Neural progenitor cell (in vitro differentiated cells): ENCODE data around the gene CCT2. TPM values are rescaled to one million over a fixed set of nuclear protein-coding genes. Genes with fewer than 3 reads are reported as not detected.

Experiments used
- DNase-seq: peaks from one replicate; pipeline ENCODE4 v3.0.0-alpha.2; 2016; ENCODE audit warnings: low spot score
- H2AFZ ChIP-seq: fragments of 200-600 bp; sonication (generic); replicated peaks from 2 replicates; pipeline ENCODE4 v1.6.1; 2016; ENCODE audit warnings: antibody characterized with exemption
- H3F3A ChIP-seq: fragments of 200-600 bp; sonication (generic); 2 replicates; pipeline ENCODE4 v1.6.1; 2016; ENCODE audit warnings: antibody characterized with exemption, low read depth
- H3K27ac ChIP-seq: fragments of 200-600 bp; sonication (generic); 2 replicates; pipeline ENCODE4 v1.5.1; 2016; ENCODE audit warnings: mild to moderate bottlenecking
- H3K27me3 ChIP-seq: fragments of 200-600 bp; sonication (generic); 2 replicates; pipeline ENCODE4 v1.6.1; 2016; ENCODE audit warnings: mild to moderate bottlenecking, moderate library complexity
- H3K36me3 ChIP-seq: fragments of 200-600 bp; sonication (generic); 2 replicates; pipeline ENCODE4 v1.5.1; 2016
- H3K4me1 ChIP-seq: fragments of 200-600 bp; sonication (generic); 2 replicates; pipeline ENCODE4 v1.6.1; 2016; ENCODE audit warnings: mixed run types
- H3K4me2 ChIP-seq: fragments of 200-600 bp; sonication (generic); 2 replicates; pipeline ENCODE4 v1.6.1; 2016
- H3K4me3 ChIP-seq: fragments of 200-600 bp; sonication (generic); 2 replicates; pipeline ENCODE4 v1.5.1; 2016
- H3K79me2 ChIP-seq: fragments of 200-600 bp; sonication (generic); 2 replicates; pipeline ENCODE4 v1.6.1; 2016; ENCODE audit warnings: low read depth
- H3K9ac ChIP-seq: fragments of 200-600 bp; sonication (generic); 2 replicates; pipeline ENCODE4 v1.6.1; 2016
- H3K9me3 ChIP-seq: fragments of 200-600 bp; sonication (generic); 2 replicates; pipeline ENCODE4 v1.5.1; 2016; ENCODE audit warnings: low read depth
- H4K20me1 ChIP-seq: fragments of 200-600 bp; sonication (generic); 2 replicates; pipeline ENCODE4 v1.6.1; 2016; ENCODE audit warnings: low read depth
- H3K27ac Mint-ChIP-seq: 3 replicates; pipeline ENCODE4 v1.8.0; 2021; ENCODE audit warnings: mixed read lengths
- H3K27me3 Mint-ChIP-seq: 2 replicates; pipeline ENCODE4 v1.8.0; 2022; ENCODE audit warnings: low read depth, mild to moderate bottlenecking, inconsistent platforms, moderate library complexity, mixed read lengths; ENCODE audit not compliant: insufficient read depth
- H3K36me3 Mint-ChIP-seq: 3 replicates; pipeline ENCODE4 v1.8.0; 2021; ENCODE audit warnings: mixed read lengths
- H3K4me1 Mint-ChIP-seq: 3 replicates; pipeline ENCODE4 v1.8.0; 2021; ENCODE audit warnings: mixed read lengths
- H3K4me3 Mint-ChIP-seq: 3 replicates; pipeline ENCODE4 v1.8.0; 2021; ENCODE audit warnings: mild to moderate bottlenecking, moderate library complexity, mixed read lengths
- H3K9me3 Mint-ChIP-seq: 3 replicates; pipeline ENCODE4 v1.8.0; 2020; ENCODE audit warnings: mixed read lengths
- EZH2 ChIP-seq: fragments of 200-600 bp; sonication (generic); IDR thresholded peaks from 2 replicates; pipeline ENCODE4 v1.6.1; 2017; ENCODE audit warnings: antibody characterized with exemption, mild to moderate bottlenecking, moderate library complexity
- EZH2phosphoT487 ChIP-seq: fragments of 200-600 bp; sonication (generic); IDR thresholded peaks from 2 replicates; pipeline ENCODE4 v1.6.1; 2017; ENCODE audit warnings: antibody characterized with exemption
- total RNA-seq: library from RNA; depleted of rRNA; stranded (reverse); fragments of >200 nt; gene quantifications from 2 replicates; pipeline ENCODE4 v1.2.3, GENCODE V29; 2015; ENCODE audit warnings: low replicate concordance
- TF ChIP-seq, protein P1 (sequence below): fragments of 200-600 bp; sonication (generic); IDR thresholded peaks from 2 replicates; pipeline ENCODE4 v1.5.1; 2017; ENCODE audit warnings: antibody characterized with exemption, mild to moderate bottlenecking

Gene CCT2
- total RNA-seq, 1 donor from 2014 or later: 516 TPM

DNA sequence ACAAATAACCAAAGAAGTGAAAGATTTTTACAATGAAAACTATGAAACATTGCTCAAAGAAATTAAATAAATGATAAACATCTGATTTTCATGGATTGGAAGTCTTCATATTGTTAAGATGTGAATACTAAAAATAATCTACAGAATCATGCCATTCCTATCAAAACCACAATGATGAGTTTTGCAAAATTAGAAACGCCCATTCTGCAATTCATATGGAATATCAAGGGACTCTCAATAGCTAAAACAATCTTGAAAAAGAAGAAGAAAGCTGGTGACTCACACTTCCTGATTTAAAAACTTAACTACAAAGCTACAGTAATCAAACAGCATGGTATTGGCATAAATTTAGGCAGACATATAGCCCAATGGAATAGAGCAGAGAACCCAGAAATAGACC, 40.2 kb upstream of the CCT2 start:
- no peak overlapping the region for H2AFZ ChIP-seq
- no peaks in the 10 kb centered on the region for H4K20me1 ChIP-seq
- no peaks in the 10 kb centered on the region for H3K4me1 ChIP-seq
- no peak overlapping the region for H3K4me2 ChIP-seq
- H3K27ac ChIP-seq: no peak overlapping the region
- TF ChIP-seq EZH2phosphoT487 (no peak), EZH2 (no peak)
- TF ChIP-seq, protein P1, sequence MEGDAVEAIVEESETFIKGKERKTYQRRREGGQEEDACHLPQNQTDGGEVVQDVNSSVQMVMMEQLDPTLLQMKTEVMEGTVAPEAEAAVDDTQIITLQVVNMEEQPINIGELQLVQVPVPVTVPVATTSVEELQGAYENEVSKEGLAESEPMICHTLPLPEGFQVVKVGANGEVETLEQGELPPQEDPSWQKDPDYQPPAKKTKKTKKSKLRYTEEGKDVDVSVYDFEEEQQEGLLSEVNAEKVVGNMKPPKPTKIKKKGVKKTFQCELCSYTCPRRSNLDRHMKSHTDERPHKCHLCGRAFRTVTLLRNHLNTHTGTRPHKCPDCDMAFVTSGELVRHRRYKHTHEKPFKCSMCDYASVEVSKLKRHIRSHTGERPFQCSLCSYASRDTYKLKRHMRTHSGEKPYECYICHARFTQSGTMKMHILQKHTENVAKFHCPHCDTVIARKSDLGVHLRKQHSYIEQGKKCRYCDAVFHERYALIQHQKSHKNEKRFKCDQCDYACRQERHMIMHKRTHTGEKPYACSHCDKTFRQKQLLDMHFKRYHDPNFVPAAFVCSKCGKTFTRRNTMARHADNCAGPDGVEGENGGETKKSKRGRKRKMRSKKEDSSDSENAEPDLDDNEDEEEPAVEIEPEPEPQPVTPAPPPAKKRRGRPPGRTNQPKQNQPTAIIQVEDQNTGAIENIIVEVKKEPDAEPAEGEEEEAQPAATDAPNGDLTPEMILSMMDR: no peak
- no peak overlapping the region for H3K4me3 ChIP-seq
- no peaks in the 10 kb centered on the region for H3K79me2 ChIP-seq
- no peaks in the 10 kb centered on the region for H3F3A ChIP-seq
- Mint-ChIP-seq H3K9me3 (peaks cover 20% of the 10 kb centered on the region), H3K27ac (no peak overlapping the region), H3K36me3 (peaks cover 37% of the 10 kb centered on the region), H3K4me1 (no peaks in the 10 kb centered on the region), H3K4me3 (no peak overlapping the region), H3K27me3 (no peaks in the 10 kb centered on the region)
- no peaks in the 10 kb centered on the region for H3K9me3 ChIP-seq
- no peaks in the 10 kb centered on the region for H3K27me3 ChIP-seq
- no peak for DNase-seq
- H3K36me3 ChIP-seq: no peaks in the 10 kb centered on the region
- H3K9ac ChIP-seq: no peak overlapping the region

DNA sequence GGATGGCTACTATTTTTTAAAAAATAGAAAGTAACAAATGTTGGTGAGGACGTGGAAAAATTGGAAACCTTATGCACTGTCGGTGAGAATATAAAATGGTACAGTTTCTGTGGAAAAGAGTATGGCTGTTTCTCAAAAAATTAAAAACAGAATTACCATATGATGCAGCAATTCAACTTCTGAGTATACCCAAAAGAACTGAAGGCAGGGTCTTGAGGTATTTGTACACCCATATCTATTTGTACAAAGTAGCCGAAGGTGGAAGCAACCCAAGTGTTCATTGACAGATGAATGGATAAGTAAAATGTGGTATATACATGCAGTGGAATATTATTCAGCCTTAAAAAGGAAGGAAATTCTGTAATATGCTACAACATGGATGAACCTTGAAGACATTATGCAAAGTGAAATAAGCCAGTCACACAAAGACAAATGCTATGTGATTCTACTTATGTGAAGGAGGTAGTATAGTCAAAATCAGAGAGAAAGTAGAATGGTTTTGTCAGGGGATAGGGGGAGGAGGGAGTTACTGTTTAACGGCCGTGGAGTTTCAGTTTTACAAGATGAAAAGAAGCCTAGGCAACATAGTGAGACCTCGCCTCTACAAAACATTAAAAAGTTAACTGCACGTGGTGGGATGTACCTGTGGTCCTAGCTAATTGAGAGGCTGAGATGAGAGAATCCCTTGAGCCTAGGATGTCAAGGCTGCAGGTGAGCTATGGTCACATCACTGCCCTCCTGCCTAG, 38.4 kb upstream of the CCT2 start:
- Histone ChIP-seq H3K9me3 (no peaks in the 10 kb centered on the region), H3K9ac (no peak overlapping the region), H3K4me1 (no peaks in the 10 kb centered on the region), H3K79me2 (no peaks in the 10 kb centered on the region), H4K20me1 (no peaks in the 10 kb centered on the region), H3K27ac (no peak overlapping the region), H3K36me3 (no peaks in the 10 kb centered on the region), H3K4me3 (no peak overlapping the region), H3K27me3 (no peaks in the 10 kb centered on the region), H3F3A (no peaks in the 10 kb centered on the region), H2AFZ (no peak overlapping the region), H3K4me2 (no peak overlapping the region)
- peaks cover 28% of the 10 kb centered on the region for H3K36me3 Mint-ChIP-seq
- no peak overlapping the region for H3K27ac Mint-ChIP-seq
- DNase-seq: no peak
- peaks cover 20% of the 10 kb centered on the region for H3K9me3 Mint-ChIP-seq
- TF ChIP-seq, protein P1: no peak
- no peak for TF ChIP-seq EZH2
- TF ChIP-seq EZH2phosphoT487: no peak
- no peaks in the 10 kb centered on the region for H3K27me3 Mint-ChIP-seq
- H3K4me3 Mint-ChIP-seq: no peak overlapping the region
- H3K4me1 Mint-ChIP-seq: no peaks in the 10 kb centered on the region

DNA sequence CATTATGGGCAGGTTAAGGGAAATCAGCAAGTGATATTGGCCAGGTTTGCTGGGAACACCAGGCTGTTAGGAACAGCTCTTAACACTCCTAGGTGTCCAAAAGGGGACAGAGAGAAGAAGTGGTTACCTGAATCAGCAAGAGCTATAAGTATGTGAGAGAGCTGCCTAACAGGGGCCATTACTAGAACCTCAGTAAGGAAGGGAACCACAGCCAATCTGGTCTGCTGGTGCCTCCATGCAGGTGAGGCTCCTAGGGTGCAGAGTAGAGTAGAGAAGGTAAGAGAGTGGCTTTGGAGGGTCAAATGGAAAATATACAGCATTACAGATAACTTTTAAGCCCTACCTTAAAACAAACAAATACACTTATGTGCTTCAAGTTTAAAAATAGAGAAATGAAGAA, 36.6 kb upstream of the CCT2 start:
- Histone ChIP-seq H3K27me3 (no peaks in the 10 kb centered on the region), H2AFZ (no peak overlapping the region), H3K9ac (no peak overlapping the region), H3F3A (no peaks in the 10 kb centered on the region), H4K20me1 (no peaks in the 10 kb centered on the region), H3K79me2 (no peaks in the 10 kb centered on the region), H3K9me3 (no peaks in the 10 kb centered on the region), H3K27ac (no peak overlapping the region), H3K4me3 (no peak overlapping the region), H3K4me1 (no peaks in the 10 kb centered on the region), H3K36me3 (no peaks in the 10 kb centered on the region), H3K4me2 (no peak overlapping the region)
- Mint-ChIP-seq H3K27me3 (no peaks in the 10 kb centered on the region), H3K9me3 (peaks cover 15% of the 10 kb centered on the region), H3K4me3 (no peak overlapping the region), H3K27ac (no peak overlapping the region), H3K4me1 (peaks cover 4% of the 10 kb centered on the region), H3K36me3 (peaks cover 18% of the 10 kb centered on the region)
- TF ChIP-seq EZH2: no peak
- TF ChIP-seq, protein P1: no peak
- TF ChIP-seq EZH2phosphoT487: no peak
- DNase-seq: no peak
